CD4-positive, alpha-beta T cell (primary cell): ENCODE results near the gene ASTN2. TPM values are rescaled to one million over a fixed set of nuclear protein-coding genes. Genes with fewer than 3 reads are reported as not detected.

ENCODE experiments used
- ATAC-seq: fragments of 200-7000 bp; cut with Tn5 transposase; one replicate; pipeline ENCODE4 v1.10.0; 2022; ENCODE audit warnings: mild to moderate bottlenecking; ENCODE audit not compliant: poor library complexity
- CTCF ChIA-PET: fragments of 350-600 bp; sonication (Branson Sonifier 250); formaldehyde crosslinking; loops from one replicate; lab custom pipeline; 2021; ENCODE audit warnings: antibody characterized with exemption, inconsistent platforms; lab: Charles Lee
- POLR2A ChIA-PET: fragments of 350-600 bp; sonication (Branson Sonifier 250); formaldehyde crosslinking; loops from one replicate; lab custom pipeline; 2021; ENCODE audit warnings: antibody characterized with exemption, inconsistent platforms; lab: Charles Lee
- DNase-seq, 14 experiments: peaks; one replicate each; pipeline ENCODE4 v3.0.0-alpha.2; 2013 to 2020; ENCODE audit warnings: mixed read lengths in 2 of 14
- H3K27ac ChIP-seq, 2 donors: one replicate each; pipeline versions ENCODE4 v1.5.1 to v1.7.0; 2013; ENCODE audit warnings: low read length in 2 of 2, low read depth in 1 of 2, mild to moderate bottlenecking in 1 of 2
- H3K27me3 ChIP-seq, 2 experiments: 1 replicate in 1 of 2; 2 replicates in 1 of 2; pipeline versions ENCODE4 v1.6.1 to v1.7.0; 2013; ENCODE audit warnings: low read length in 2 of 2, control low read depth in 1 of 2, mild to moderate bottlenecking in 1 of 2, moderate library complexity in 1 of 2; ENCODE audit not compliant: insufficient read depth in 2 of 2, control insufficient read depth in 1 of 2
- H3K36me3 ChIP-seq: one replicate; pipeline ENCODE4 v1.6.1; 2013; ENCODE audit warnings: low read length, control low read depth; ENCODE audit not compliant: insufficient read depth
- H3K4me1 ChIP-seq: one replicate; pipeline ENCODE4 v1.6.1; 2013; ENCODE audit warnings: low read length, control low read depth; ENCODE audit not compliant: insufficient read depth
- H3K4me3 ChIP-seq: one replicate; pipeline ENCODE4 v1.5.1; 2013; ENCODE audit warnings: mild to moderate bottlenecking, low read length, moderate library complexity
- H3K9me3 ChIP-seq, 2 experiments: 1 replicate in 1 of 2; 2 replicates in 1 of 2; pipeline versions ENCODE4 v1.6.1 to v1.7.0; 2013; ENCODE audit warnings: low read length in 2 of 2, mild to moderate bottlenecking in 2 of 2, control low read depth in 1 of 2, moderate library complexity in 1 of 2; ENCODE audit not compliant: control insufficient read depth in 1 of 2, insufficient read depth in 1 of 2
- H3K27ac Mint-ChIP-seq: one replicate; pipeline ENCODE4 v1.8.0; 2020; ENCODE audit warnings: mixed read lengths
- H3K27me3 Mint-ChIP-seq: one replicate; pipeline ENCODE4 v1.8.0; 2021; ENCODE audit warnings: mixed read lengths
- H3K36me3 Mint-ChIP-seq: one replicate; pipeline ENCODE4 v1.8.0; 2021; ENCODE audit warnings: low read depth, mixed read lengths
- H3K4me1 Mint-ChIP-seq: one replicate; pipeline ENCODE4 v1.8.0; 2021; ENCODE audit warnings: low read depth, mixed read lengths
- H3K4me3 Mint-ChIP-seq: one replicate; pipeline ENCODE4 v1.8.0; 2020; ENCODE audit warnings: mild to moderate bottlenecking, mixed read lengths
- H3K9me3 Mint-ChIP-seq: one replicate; pipeline ENCODE4 v1.8.0; 2020; ENCODE audit warnings: mixed read lengths
- CTCF ChIP-seq: fragments of 200-600 bp; IDR thresholded peaks from one replicate; pipeline ENCODE4 v1.8.0; 2022; ENCODE audit warnings: antibody characterized with exemption, mild to moderate bottlenecking
- intact Hi-C, 2 experiments: fragments of 100-400 bp; cut with DNase I in 1 of 2; cut with micrococcal nuclease in 1 of 2; formaldehyde crosslinking; loops; one replicate each; pipeline versions ENCODE4 v1.15.1 to v1.9.0; 2023 to 2025; cut with DNase I, micrococcal nuclease
- total RNA-seq, 174 experiments: library from RNA in 2 of 174; stranded (reverse) in 2 of 174; gene quantifications; one replicate each; pipeline ENCODE4 v1.2.3 and lab custom pipeline; 2021 to 2026

Gene ASTN2
- total RNA-seq, 2 experiments from 2014 or later: 2.3 to 2.4 TPM

- DNase-seq (no peak), ATAC-seq (no peak)
- no peak overlapping the region for H3K27ac Mint-ChIP-seq
- no peak overlapping the region for H3K27ac ChIP-seq
- no peaks in the 10 kb centered on the region for H3K4me1 ChIP-seq
- intact Hi-C loops: no loop called here
- H3K9me3 ChIP-seq: peaks cover 0 to 4% of the 10 kb centered on the region in 2 experiments
- ChIA-PET CTCF (no interaction called here), POLR2A (no interaction called here)
- H3K36me3 ChIP-seq: no peaks in the 10 kb centered on the region
- H3K36me3 Mint-ChIP-seq: no peaks in the 10 kb centered on the region
- H3K27me3 ChIP-seq: no peaks in the 10 kb centered on the region
- H3K9me3 Mint-ChIP-seq: peaks cover 3% of the 10 kb centered on the region
- H3K4me3 ChIP-seq: no peak overlapping the region
- no peak overlapping the region for H3K4me3 Mint-ChIP-seq
- H3K27me3 Mint-ChIP-seq: peaks cover 3% of the 10 kb centered on the region
- no peaks in the 10 kb centered on the region for H3K4me1 Mint-ChIP-seq
- TF ChIP-seq CTCF: no peak
Measured at GRCh38 chr9:117395151-117395650, 19.7 kb downstream of the ASTN2 start.

GRCh38 chr9:117394655-117395054, 20.2 kb downstream of the ASTN2 start:
- TF ChIP-seq CTCF: no peak
- Histone ChIP-seq H3K4me3 (no peak overlapping the region), H3K27ac (no peak overlapping the region), H3K9me3 (peaks cover 0 to 4% of the 10 kb centered on the region in 2 experiments), H3K36me3 (no peaks in the 10 kb centered on the region), H3K27me3 (no peaks in the 10 kb centered on the region), H3K4me1 (no peaks in the 10 kb centered on the region)
- intact Hi-C loops: no loop called here
- ChIA-PET CTCF (no interaction called here), POLR2A (no interaction called here)
- no peak overlapping the region for H3K27ac Mint-ChIP-seq
- no peak overlapping the region for H3K4me3 Mint-ChIP-seq
- H3K4me1 Mint-ChIP-seq: no peaks in the 10 kb centered on the region
- DNase-seq (no peak), ATAC-seq (no peak)
- no peaks in the 10 kb centered on the region for H3K36me3 Mint-ChIP-seq
- H3K9me3 Mint-ChIP-seq: peaks cover 3% of the 10 kb centered on the region
- H3K27me3 Mint-ChIP-seq: no peaks in the 10 kb centered on the region

DNA sequence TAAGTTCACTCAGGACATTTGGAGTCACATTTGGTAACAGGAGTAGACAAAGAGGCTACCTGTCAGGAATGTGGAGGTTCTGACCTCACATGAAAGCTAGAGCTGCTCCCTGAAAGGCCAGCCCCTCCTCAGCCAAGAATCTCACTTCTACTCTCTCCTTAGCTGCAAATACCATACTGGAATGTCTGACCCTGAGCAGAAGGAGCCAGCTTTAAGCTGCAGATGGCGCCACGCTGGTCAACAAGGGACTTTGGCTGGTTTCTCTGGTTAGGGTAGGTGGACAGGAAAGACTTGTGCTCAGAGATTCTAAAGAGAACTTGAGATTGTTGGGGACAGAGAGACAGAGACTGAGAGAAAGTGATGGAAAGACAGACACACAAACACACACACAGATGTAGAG, 21.9 kb downstream of the ASTN2 start:
- no peaks in the 10 kb centered on the region for H3K27me3 Mint-ChIP-seq
- H3K4me1 Mint-ChIP-seq: no peaks in the 10 kb centered on the region
- no peaks in the 10 kb centered on the region for H3K36me3 Mint-ChIP-seq
- ChIA-PET POLR2A (no interaction called here), CTCF (no interaction called here)
- Histone ChIP-seq H3K27ac (no peak overlapping the region), H3K4me1 (no peaks in the 10 kb centered on the region), H3K4me3 (no peak overlapping the region), H3K9me3 (no peaks in the 10 kb centered on the region), H3K36me3 (no peaks in the 10 kb centered on the region), H3K27me3 (no peaks in the 10 kb centered on the region)
- ATAC-seq: no peak
- H3K4me3 Mint-ChIP-seq: no peak overlapping the region
- no peak for TF ChIP-seq CTCF
- intact Hi-C loops: no loop called here
- H3K9me3 Mint-ChIP-seq: peaks cover 3% of the 10 kb centered on the region
- DNase-seq: no peak
- H3K27ac Mint-ChIP-seq: no peak overlapping the region
